ENCODE results near the gene ELF1. TPM values are rescaled to one million over a fixed set of nuclear protein-coding genes. Genes with fewer than 3 reads are reported as not detected.
A peak's percentile ranks its signal among the peaks of the same experiment; 100 is the strongest.

ELF1 gene
- polyA plus RNA-seq, 1 donor = 28.9 TPM

DNA sequence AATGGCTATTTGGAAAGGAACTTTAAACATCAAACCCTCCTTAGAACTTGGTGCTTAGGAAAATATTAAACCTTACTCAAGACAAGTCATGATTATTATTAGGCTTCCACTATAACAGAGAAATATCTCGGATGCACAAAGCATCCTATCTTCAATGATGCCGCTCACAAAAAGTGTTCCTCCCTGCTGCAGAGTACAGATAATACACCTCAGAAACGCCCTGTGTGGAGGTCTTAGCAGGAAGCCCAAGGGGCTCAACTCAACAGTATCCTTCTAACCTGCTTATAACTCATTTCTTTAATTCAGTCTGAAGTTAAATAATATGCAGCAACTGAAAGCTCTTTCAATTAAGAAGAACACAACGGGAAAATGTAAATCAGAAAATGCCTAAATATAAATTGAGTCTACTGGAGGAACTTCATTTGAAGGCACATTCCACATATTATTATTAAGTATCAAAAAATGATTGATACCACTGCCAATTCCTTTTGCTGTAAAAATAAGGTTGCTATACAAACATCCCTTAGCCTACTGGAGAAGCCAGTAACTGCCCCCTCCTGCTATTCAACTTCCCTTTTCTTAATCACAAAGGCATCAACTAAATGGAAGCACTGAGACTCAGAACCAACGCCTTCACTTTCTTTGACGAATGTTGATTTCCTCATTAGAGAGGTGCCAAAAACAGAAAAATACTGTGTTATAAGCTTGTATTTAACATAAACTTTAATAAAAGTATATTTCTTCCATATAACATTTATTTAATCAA, 12.0 kb downstream of the ELF1 start:
- no peak for DNase-seq (ENCODE audit: low read depth)

DNA sequence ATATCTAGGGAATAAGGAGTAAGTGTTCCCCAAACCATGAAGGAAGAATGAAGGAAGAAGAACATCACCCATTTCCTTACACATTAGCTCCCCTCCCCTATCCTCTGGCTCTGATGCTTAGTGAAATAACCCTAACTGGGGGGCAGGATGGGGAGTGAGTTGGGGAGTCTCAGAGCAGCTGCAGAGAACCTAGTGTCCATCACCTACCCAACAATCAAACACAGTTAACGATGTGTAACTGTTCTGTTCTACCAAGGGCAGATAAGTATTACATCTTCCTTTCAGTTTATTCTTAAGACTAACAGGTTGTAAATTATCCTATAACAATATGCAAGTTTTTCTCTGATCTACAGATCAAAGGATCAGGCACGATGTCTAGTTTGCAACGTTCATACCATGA, 12.8 kb downstream of the ELF1 start:
- DNase-seq (ENCODE audit: low read depth) = no peak

- DNase-seq (ENCODE audit: low read depth) = no peak
Observed at GRCh38 chr13:41005704-41006103, 13.4 kb downstream of the ELF1 start.

GRCh38 chr13:41004875-41005693, 14.0 kb downstream of the ELF1 start:
- DNase-seq (ENCODE audit: low read depth) = no peak

GRCh38 chr13:41002606-41003005, 16.5 kb downstream of the ELF1 start:
- no peak for DNase-seq (ENCODE audit: low read depth)

DNA sequence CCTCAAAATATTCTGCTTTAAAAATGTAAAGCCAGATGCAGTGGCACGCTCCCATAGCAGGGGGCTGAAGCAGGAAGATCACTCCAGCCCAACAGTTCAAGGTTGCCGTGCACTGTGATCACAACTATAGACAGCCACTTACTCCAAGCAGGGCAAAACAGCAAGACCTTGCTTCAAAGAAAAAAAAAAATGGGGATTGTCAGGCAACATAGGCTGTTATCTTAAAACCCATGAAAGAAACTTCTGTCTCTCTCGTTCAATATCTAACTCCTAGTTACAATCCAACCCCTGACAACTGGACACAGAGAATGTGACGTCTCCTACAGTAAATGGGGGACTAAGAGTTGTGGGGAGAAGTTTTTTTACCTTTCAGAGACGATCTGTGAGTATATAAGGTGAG, 17.4 kb downstream of the ELF1 start:
- no peak for DNase-seq (ENCODE audit: low read depth)

GRCh38 chr13:40999416-40999815, 19.7 kb downstream of the ELF1 start:
- no peak for DNase-seq (ENCODE audit: low read depth)

DNA sequence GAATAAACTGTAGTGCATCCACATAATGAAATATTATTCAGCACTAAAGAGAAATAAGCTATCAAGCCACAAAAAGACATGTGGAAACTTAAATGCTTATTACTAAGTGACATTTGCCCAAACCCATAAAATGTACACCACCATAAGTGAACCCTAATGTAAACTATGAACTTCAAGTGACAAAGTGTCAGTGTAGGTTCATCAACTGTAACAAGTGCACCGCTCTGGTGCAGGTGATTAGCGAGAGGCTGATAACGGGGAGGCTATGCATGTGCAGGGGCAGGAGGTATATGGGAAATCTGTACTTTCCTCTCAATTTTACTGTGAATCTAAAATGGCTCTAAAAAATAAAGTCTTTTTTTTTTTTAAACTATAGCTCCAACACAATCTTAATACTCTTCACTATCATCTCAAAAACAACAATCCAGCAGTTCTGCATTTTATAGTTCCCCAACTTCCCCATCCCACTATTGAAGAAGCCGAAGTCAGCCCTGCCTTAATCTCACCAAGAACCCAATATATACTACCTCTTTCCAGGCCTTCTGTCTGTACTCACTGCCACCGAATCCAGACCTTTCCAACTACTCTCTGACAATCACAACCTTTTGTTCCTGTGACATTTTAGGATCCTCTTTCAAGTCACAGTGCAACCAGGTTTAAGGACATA, 22.6 kb downstream of the ELF1 start:
- DNase-seq (ENCODE audit: low read depth) = no peak

GRCh38 chr13:40995997-40996396, 23.1 kb downstream of the ELF1 start:
- no peak for DNase-seq (ENCODE audit: low read depth)

- no peak for DNase-seq (ENCODE audit: low read depth)
Observed at GRCh38 chr13:40994581-40995230, 24.4 kb downstream of the ELF1 start.

DNA sequence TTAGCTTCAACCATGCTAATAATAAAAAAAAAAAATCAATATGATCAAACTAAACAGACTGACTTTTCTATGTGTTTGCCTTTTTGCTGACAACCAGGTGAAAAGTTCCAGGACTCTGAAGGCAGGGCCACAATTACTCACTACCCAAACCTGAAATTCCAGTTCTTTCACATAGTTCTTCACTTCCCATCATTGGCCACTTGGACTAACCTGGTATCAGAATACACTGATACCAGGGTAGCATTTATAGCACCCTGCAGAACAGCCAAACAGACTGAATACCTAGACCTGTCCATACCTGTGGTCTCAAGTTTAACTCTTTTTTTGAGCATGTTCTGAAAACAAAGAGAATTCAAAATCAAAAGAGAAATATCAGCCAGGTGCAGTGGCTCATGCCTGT, 25.1 kb downstream of the ELF1 start:
- DNase-seq (ENCODE audit: low read depth) = no peak

DNA sequence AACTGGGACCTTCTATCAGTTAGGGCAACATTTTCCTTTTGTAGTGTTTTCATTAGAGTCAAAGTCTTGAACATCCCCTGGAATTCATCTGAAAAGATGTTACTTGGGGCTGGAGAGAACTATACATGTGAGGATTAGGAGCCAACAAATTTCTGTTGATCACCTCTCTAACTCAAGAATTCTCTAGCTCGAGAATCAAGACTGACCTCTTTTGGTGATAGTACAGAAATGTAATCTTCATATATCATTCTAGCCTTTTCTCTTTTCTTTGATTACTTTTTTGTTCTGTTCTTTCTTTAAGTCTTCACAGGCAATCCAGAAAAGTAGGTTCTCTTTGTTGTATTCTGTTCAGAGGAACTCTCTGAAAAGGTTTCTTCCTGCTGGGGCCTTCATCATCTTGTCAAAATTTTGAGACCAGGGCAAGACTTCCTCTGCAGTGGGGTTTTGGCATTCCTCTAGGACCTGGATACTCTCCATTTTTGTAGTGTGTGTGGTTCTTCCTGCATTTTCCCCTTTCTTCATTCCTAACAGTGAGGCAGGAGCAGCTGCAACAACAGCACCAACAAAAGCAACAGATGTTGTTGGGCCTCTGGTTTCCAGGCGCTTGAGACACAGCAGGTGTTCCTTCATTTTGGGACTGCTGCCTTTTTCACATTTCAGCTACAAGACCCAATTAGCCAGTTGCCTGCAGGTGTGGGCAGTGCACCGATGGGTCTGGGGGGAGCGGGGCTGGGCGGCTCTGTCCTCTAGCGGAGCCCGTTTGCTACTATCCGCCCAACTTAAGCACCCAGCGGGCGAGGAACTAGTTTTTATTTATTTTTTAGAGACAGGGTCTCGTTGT, 26.2 kb downstream of the ELF1 start:
- DNase-seq (ENCODE audit: low read depth) = no peak

GRCh38 chr13:40987606-40988280, 31.4 kb downstream of the ELF1 start:
- DNase-seq (ENCODE audit: low read depth) = no peak

GRCh38 chr13:40986101-40986856, 32.8 kb downstream of the ELF1 start:
- DNase-seq (ENCODE audit: low read depth) = peak; percentile 28

DNA sequence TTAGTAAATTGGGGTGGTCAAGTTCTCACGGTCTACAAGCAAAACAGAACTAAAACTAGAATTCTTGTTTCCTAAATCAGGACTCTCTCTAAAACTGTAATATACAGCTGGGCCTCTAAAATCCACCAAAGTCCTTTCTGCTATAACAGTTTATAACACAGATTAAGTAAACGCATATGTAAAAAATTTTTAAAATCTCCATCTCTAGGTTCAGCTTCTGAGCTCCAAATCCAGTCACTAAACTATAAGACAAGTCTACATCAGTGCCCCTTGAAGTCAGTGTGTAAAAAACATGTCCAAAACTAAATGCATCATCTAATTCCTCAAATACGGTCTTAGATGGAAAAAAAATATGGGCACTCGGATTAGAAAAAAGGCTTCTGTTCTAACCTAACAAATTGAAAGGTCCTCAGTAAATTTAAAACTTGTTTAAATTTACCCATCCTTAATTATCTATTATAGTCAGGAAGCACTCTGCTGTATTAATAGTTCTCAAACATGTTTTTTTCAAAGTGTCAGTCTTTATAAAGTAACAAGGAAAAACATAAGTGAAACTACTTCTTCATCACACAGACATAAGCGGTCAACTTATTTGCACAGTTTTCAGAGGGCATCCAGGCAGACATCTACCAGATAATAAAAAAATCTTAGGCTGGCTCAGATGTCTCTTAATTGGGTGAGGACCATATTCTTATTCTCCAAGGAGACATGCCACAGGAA, 33.6 kb downstream of the ELF1 start:
- DNase-seq (ENCODE audit: low read depth) = no peak

- DNase-seq (ENCODE audit: low read depth) = no peak
Observed at GRCh38 chr13:40984668-40985366, 34.3 kb downstream of the ELF1 start.

GRCh38 chr13:40983725-40984667, 35.1 kb downstream of the ELF1 start:
- DNase-seq (ENCODE audit: low read depth) = no peak
